ENCODE measurements around the gene COG7. TPM values are rescaled to one million over a fixed set of nuclear protein-coding genes. Genes with fewer than 3 reads are reported as not detected.
A peak's percentile ranks its signal among the peaks of the same experiment; 100 is the strongest.

COG7 gene
- total and polyA plus RNA-seq, 2 donors (not counting 3 experiments of a cell fraction or from before 2014, with no cell fraction given): 24.1 to 42.0 TPM

GRCh38 chr16:23342083-23342640 lies 110.8 kb downstream of the COG7 start:
- H3K9ac ChIP-seq (replicated peaks; ENCODE audit: extremely low read depth, insufficient read depth, low read length): no peak overlapping the region
- no peak overlapping the region for H3K27ac ChIP-seq (ENCODE audit: insufficient read depth, low read depth, low read length)
- intact Hi-C loops (cut with micrococcal nuclease) (no loop called here), dilution Hi-C loops (cut with MboI; ENCODE audit: extremely low pct_ligation_motif_present, low sequenced_read_pairs) (no loop called here)
- DNase-seq (ENCODE audit: low read depth, low spot score): no peak
- H3K4me3 ChIP-seq (replicated peaks in 1 of 3; ENCODE audit: insufficient read depth in 1 of 3, low read depth in 1 of 3, low read length in 3 of 3): no peak overlapping the region
- BruUV-seq (replicated peaks): no TSS peak
- CTCF ChIA-PET: interaction anchor here (1.0 kb wide), 1 partner anchor 94 kb away, joined by 3 read pairs; no protein-coding TSS in a partner anchor
- POLR2A ChIA-PET: no interaction called here
- peak; percentile 33 for FAIRE-seq
- H3K9me1 ChIP-seq (replicated peaks; ENCODE audit: control insufficient read depth, extremely low read depth, insufficient read depth, low read length): no peaks in the 10 kb centered on the region
- H3K9me3 ChIP-seq (replicated peaks; ENCODE audit: control insufficient read depth, insufficient read depth, low read length): no peaks in the 10 kb centered on the region
- H3K79me2 ChIP-seq (ENCODE audit: control insufficient read depth, insufficient read depth, low read length): no peaks in the 10 kb centered on the region
- H3K36me3 ChIP-seq (ENCODE audit: control insufficient read depth in 2 of 2, extremely low read depth in 1 of 2, insufficient read depth in 2 of 2, low read length in 2 of 2): no peaks in the 10 kb centered on the region
- no peak for TF ChIP-seq GATA2 (IDR thresholded peaks at IDR 0.05; ENCODE audit: insufficient read depth, insufficient read length, low read depth, low read length)
- no peak for TF ChIP-seq MAX (IDR thresholded peaks at IDR 0.05; ENCODE audit: insufficient read depth, insufficient read length)
- no peak for TF ChIP-seq POLR2A (IDR thresholded peaks at IDR 0.05; ENCODE audit: low read depth, low read length)
- TF ChIP-seq POLR2AphosphoS5 (IDR thresholded peaks at IDR 0.05; ENCODE audit: insufficient read depth, low read depth, low read length): no peak
- TF ChIP-seq EZH2 (IDR thresholded peaks at IDR 0.05; ENCODE audit: borderline replicate concordance, low read depth, low read length, severe bottlenecking): no peak
- no peak for TF ChIP-seq CTCF (IDR thresholded peaks at IDR 0.05; ENCODE audit: extremely low read depth in 1 of 2, insufficient read depth in 1 of 2, low read depth in 1 of 2, low read length in 2 of 2)
- TF ChIP-seq MYC (IDR thresholded peaks at IDR 0.05; ENCODE audit: low read depth, low read length): no peak
- TF ChIP-seq JUN (IDR thresholded peaks at IDR 0.05; ENCODE audit: borderline replicate concordance, insufficient read depth, insufficient read length, low read depth): no peak
- TF ChIP-seq FOS (IDR thresholded peaks at IDR 0.05; ENCODE audit: borderline replicate concordance, insufficient read depth, low read length): no peak
- no peak overlapping the region for H2AFZ ChIP-seq (ENCODE audit: low read depth, low read length)
- H3K4me1 ChIP-seq (ENCODE audit: control insufficient read depth, extremely low read depth, insufficient read depth, low read length): no peaks in the 10 kb centered on the region
- H4K20me1 ChIP-seq (replicated peaks; ENCODE audit: control insufficient read depth, extremely low read depth, insufficient read depth, low read length): no peaks in the 10 kb centered on the region
- no peak overlapping the region for H3K4me2 ChIP-seq (ENCODE audit: insufficient read depth, low read length)
- H3K27me3 ChIP-seq (ENCODE audit: control insufficient read depth in 2 of 2, insufficient read depth in 2 of 2, low read length in 2 of 2): no peaks in the 10 kb centered on the region
